GM18873 (cell line): ENCODE data around the gene POLN.
"Not testable (repeated sequence)": the region's sequence is repeated elsewhere in the genome, so short reads cannot be mapped to it uniquely, and the experiment has no call there.

Source experiments
- ATAC-seq: cut with Tn5 transposase; IDR thresholded peaks from one replicate; pipeline ENCODE4 v1.9.1; 2021; ENCODE audit warnings: mild to moderate bottlenecking, moderate library complexity, moderate number of reproducible peaks; ENCODE audit not compliant: unreplicated experiment, low FRiP score

POLN gene

GRCh38 chr4:2222838-2223237 lies 19.1 kb downstream of the POLN start:
- no peak for ATAC-seq

- ATAC-seq: not testable (repeated sequence)
These were observed 20.5 kb downstream of the POLN start for GRCh38 chr4:2221378-2221777.

GRCh38 chr4:2220016-2220630 lies 21.8 kb downstream of the POLN start:
- no peak for ATAC-seq

GRCh38 chr4:2219233-2219760 lies 22.6 kb downstream of the POLN start:
- no peak for ATAC-seq

- no peak for ATAC-seq
These were observed 23.5 kb downstream of the POLN start for GRCh38 chr4:2218436-2218835.

GRCh38 chr4:2217726-2218125 lies 24.2 kb downstream of the POLN start:
- ATAC-seq: no peak

GRCh38 chr4:2212831-2213230 lies 29.1 kb downstream of the POLN start:
- no peak for ATAC-seq

- not testable (repeated sequence) for ATAC-seq
These were observed 39.1 kb downstream of the POLN start for GRCh38 chr4:2202789-2203188.

GRCh38 chr4:2194496-2194895 lies 47.4 kb downstream of the POLN start:
- ATAC-seq: no peak

GRCh38 chr4:2193326-2193725 lies 48.6 kb downstream of the POLN start:
- no peak for ATAC-seq

- ATAC-seq: no peak
These were observed 55.1 kb downstream of the POLN start for GRCh38 chr4:2186865-2187172.

GRCh38 chr4:2186133-2186864 lies 55.6 kb downstream of the POLN start:
- ATAC-seq: no peak

- no peak for ATAC-seq
These were observed 58.5 kb downstream of the POLN start for GRCh38 chr4:2183394-2183793.

- no peak for ATAC-seq
These were observed 58.9 kb downstream of the POLN start for GRCh38 chr4:2182994-2183393.

GRCh38 chr4:2180410-2180809 lies 61.5 kb downstream of the POLN start:
- no peak for ATAC-seq

- no peak for ATAC-seq
These were observed 62.2 kb downstream of the POLN start for GRCh38 chr4:2179717-2180116.

GRCh38 chr4:2178986-2179385 lies 62.9 kb downstream of the POLN start:
- ATAC-seq: no peak

- no peak for ATAC-seq
These were observed 64.4 kb downstream of the POLN start for GRCh38 chr4:2177443-2178093.

GRCh38 chr4:2175990-2176698 lies 65.8 kb downstream of the POLN start:
- ATAC-seq: no peak

- ATAC-seq: no peak
These were observed 67.9 kb downstream of the POLN start for GRCh38 chr4:2174061-2174460.

- ATAC-seq: no peak
These were observed 69.2 kb downstream of the POLN start for GRCh38 chr4:2172627-2173231.
